Osteoblast (primary cell): ENCODE results near the gene B4GALNT3. TPM values are rescaled to one million over a fixed set of nuclear protein-coding genes. Genes with fewer than 3 reads are reported as not detected.

Source experiments
- DNase-seq: peaks from one replicate; pipeline ENCODE4 v3.0.0; 2011; ENCODE audit warnings: low spot score, mixed read lengths; ENCODE audit not compliant: insufficient read length; ENCODE audit errors: missing footprints
- H2AFZ ChIP-seq: 2 replicates; pipeline ENCODE4 v1.6.0; 2011; ENCODE audit warnings: mild to moderate bottlenecking, low read length
- H3K27ac ChIP-seq: 2 replicates; pipeline ENCODE4 v1.5.1; 2011; ENCODE audit warnings: mild to moderate bottlenecking, low read depth, low read length, moderate library complexity
- H3K27me3 ChIP-seq: 2 replicates; pipeline ENCODE4 v1.6.0; 2012; ENCODE audit warnings: mild to moderate bottlenecking, control low read depth, inconsistent platforms, low read length, moderate library complexity; ENCODE audit not compliant: insufficient read depth
- H3K36me3 ChIP-seq: 2 replicates; pipeline ENCODE4 v1.5.1; 2011; ENCODE audit warnings: mild to moderate bottlenecking, low read length, control low read depth, moderate library complexity; ENCODE audit not compliant: insufficient read depth
- H3K4me1 ChIP-seq: 2 replicates; pipeline ENCODE4 v1.5.1; 2011; ENCODE audit warnings: mild to moderate bottlenecking, low read length, control low read depth, moderate library complexity; ENCODE audit not compliant: insufficient read depth
- H3K4me2 ChIP-seq: 2 replicates; pipeline ENCODE4 v1.6.0; 2011; ENCODE audit warnings: mild to moderate bottlenecking, low read length; ENCODE audit not compliant: insufficient read depth
- H3K4me3 ChIP-seq: fragments of 200-600 bp; sonication (generic); 3 replicates; pipeline ENCODE4 v1.5.1; 2012; ENCODE audit warnings: mild to moderate bottlenecking, low read length, inconsistent platforms; ENCODE audit not compliant: insufficient read depth
- H3K79me2 ChIP-seq: 2 replicates; pipeline ENCODE4 v1.6.0; 2012; ENCODE audit warnings: mild to moderate bottlenecking, low read length, control low read depth, inconsistent platforms; ENCODE audit not compliant: insufficient read depth
- H3K9me3 ChIP-seq: 2 replicates; pipeline ENCODE4 v1.5.1; 2011; ENCODE audit warnings: low read depth, low read length, control low read depth
- H4K20me1 ChIP-seq: 2 replicates; pipeline ENCODE4 v1.6.0; 2012; ENCODE audit warnings: mild to moderate bottlenecking, low read length, control low read depth; ENCODE audit not compliant: insufficient read depth
- CTCF ChIP-seq: IDR thresholded peaks from 2 replicates; pipeline ENCODE4 v1.5.1; 2011; ENCODE audit warnings: mild to moderate bottlenecking, low read depth, low read length, moderate library complexity; ENCODE audit errors: extremely low read depth
- total RNA-seq: library from RNA; depleted of rRNA; stranded (reverse); fragments of >200 nt; gene quantifications from 2 replicates; pipeline ENCODE4 v1.2.3, GENCODE V29; 2012

Gene B4GALNT3
- total RNA-seq, 1 donor: 0.36 TPM

GRCh38 chr12:503111-503761 is 43.5 kb downstream of the B4GALNT3 start:
- Histone ChIP-seq H3K4me1 (no peaks in the 10 kb centered on the region), H2AFZ (no peak overlapping the region), H3K27ac (no peak overlapping the region), H3K9me3 (no peaks in the 10 kb centered on the region), H3K79me2 (no peaks in the 10 kb centered on the region), H4K20me1 (no peaks in the 10 kb centered on the region), H3K4me3 (no peak overlapping the region), H3K27me3 (peaks cover 43% of the 10 kb centered on the region), H3K36me3 (no peaks in the 10 kb centered on the region), H3K4me2 (no peak overlapping the region)
- DNase-seq: peak; percentile 27
- TF ChIP-seq CTCF: no peak

- H3K27me3 ChIP-seq: peaks cover 31% of the 10 kb centered on the region
- no peaks in the 10 kb centered on the region for H3K4me1 ChIP-seq
- H3K4me3 ChIP-seq: no peak overlapping the region
- H3K36me3 ChIP-seq: no peaks in the 10 kb centered on the region
- H3K79me2 ChIP-seq: no peaks in the 10 kb centered on the region
- TF ChIP-seq CTCF: no peak
- peak; percentile 35 for DNase-seq
- H3K9me3 ChIP-seq: no peaks in the 10 kb centered on the region
- H4K20me1 ChIP-seq: no peaks in the 10 kb centered on the region
- H3K4me2 ChIP-seq: no peak overlapping the region
- no peak overlapping the region for H2AFZ ChIP-seq
- H3K27ac ChIP-seq: no peak overlapping the region
Measured at GRCh38 chr12:505221-505620, 45.5 kb downstream of the B4GALNT3 start.

- DNase-seq: no peak
- Histone ChIP-seq H3K4me3 (no peak overlapping the region), H4K20me1 (no peaks in the 10 kb centered on the region), H3K79me2 (no peaks in the 10 kb centered on the region), H3K27me3 (peaks cover 21% of the 10 kb centered on the region), H3K4me2 (no peak overlapping the region), H3K27ac (no peak overlapping the region), H2AFZ (no peak overlapping the region), H3K9me3 (no peaks in the 10 kb centered on the region), H3K36me3 (no peaks in the 10 kb centered on the region), H3K4me1 (no peaks in the 10 kb centered on the region)
- no peak for TF ChIP-seq CTCF
Measured at GRCh38 chr12:507391-507796, 47.7 kb downstream of the B4GALNT3 start.

GRCh38 chr12:508145-508544 is 48.4 kb downstream of the B4GALNT3 start:
- Histone ChIP-seq H3K27me3 (peaks cover 14% of the 10 kb centered on the region), H3K4me3 (no peak overlapping the region), H2AFZ (no peak overlapping the region), H3K36me3 (no peaks in the 10 kb centered on the region), H3K4me1 (no peaks in the 10 kb centered on the region), H3K27ac (no peak overlapping the region), H4K20me1 (no peaks in the 10 kb centered on the region), H3K4me2 (no peak overlapping the region), H3K9me3 (no peaks in the 10 kb centered on the region), H3K79me2 (no peaks in the 10 kb centered on the region)
- no peak for DNase-seq
- TF ChIP-seq CTCF: no peak
